Stimulated activated naive CD8-positive, alpha-beta T cell treated with anti-CD3 and anti-CD28 coated beads, Interleukin-15, Interleukin-2, amounts not matched to agents 100 ng/mL and 50 ng/mL, for 24 hours (primary cell): ENCODE data around the gene FLNC.

Experiments
- H3K27ac Mint-ChIP-seq: one replicate; pipeline ENCODE4 v1.8.0; 2021; ENCODE audit warnings: mild to moderate bottlenecking, mixed read lengths
- H3K27me3 Mint-ChIP-seq: one replicate; pipeline ENCODE4 v1.8.0; 2021; ENCODE audit warnings: mixed read lengths
- H3K36me3 Mint-ChIP-seq: one replicate; pipeline ENCODE4 v1.8.0; 2021; ENCODE audit warnings: low read depth, mixed read lengths
- H3K4me1 Mint-ChIP-seq: one replicate; pipeline ENCODE4 v1.8.0; 2021; ENCODE audit warnings: low read depth, mixed read lengths
- H3K4me3 Mint-ChIP-seq: one replicate; pipeline ENCODE4 v1.8.0; 2021; ENCODE audit warnings: mild to moderate bottlenecking, mixed read lengths
- H3K9me3 Mint-ChIP-seq: one replicate; pipeline ENCODE4 v1.8.0; 2021; ENCODE audit warnings: mixed read lengths

FLNC gene

DNA sequence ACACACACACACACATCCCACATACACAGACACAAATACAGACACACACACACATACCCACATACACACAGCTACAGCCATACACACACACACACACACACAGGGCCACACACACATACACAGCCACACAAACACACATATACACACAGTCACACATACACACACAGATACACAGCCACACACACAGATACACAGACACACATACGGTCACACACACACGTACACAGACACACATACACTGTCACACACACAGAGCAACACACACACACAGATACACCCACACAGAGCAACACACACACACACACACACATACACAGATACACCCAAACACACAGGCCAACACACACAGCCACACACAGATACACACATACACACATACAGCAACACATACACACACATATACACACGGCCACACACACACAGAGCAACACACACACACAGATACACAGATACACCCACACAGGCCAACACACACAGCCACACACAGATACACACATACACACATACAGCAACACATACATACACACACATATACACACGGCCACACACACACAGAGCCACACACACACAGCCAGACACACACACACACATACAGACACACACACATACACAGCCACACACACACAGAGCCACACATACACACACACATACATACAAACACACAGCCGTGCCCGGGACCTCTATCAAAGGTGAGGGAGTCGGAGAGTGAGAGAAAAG is 58.0 kb downstream of the FLNC start:
- Mint-ChIP-seq H3K4me3 (no peak overlapping the region), H3K36me3 (no peaks in the 10 kb centered on the region), H3K27ac (no peak overlapping the region), H3K4me1 (peaks cover 7% of the 10 kb centered on the region), H3K9me3 (no peaks in the 10 kb centered on the region), H3K27me3 (peaks cover 13% of the 10 kb centered on the region)

DNA sequence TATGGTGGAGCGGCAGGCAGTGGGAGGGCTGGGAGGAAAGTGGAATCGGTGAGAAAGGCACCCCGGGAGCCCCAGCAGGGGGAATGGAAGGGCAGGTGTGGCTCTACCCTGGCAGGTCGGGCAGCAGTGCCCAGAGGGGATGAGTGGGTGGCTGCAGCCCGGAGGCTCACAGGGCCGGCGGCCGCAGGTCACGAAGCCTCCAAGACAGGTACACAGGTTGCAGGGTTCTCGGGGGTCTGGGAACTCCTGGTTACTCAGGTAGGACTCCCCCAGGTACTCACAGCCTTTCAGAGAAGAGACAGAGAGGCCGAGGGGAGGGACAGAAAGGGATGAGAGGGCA is 58.5 kb downstream of the FLNC start:
- Mint-ChIP-seq H3K36me3 (no peaks in the 10 kb centered on the region), H3K9me3 (no peaks in the 10 kb centered on the region), H3K27ac (no peak overlapping the region), H3K27me3 (peaks cover 13% of the 10 kb centered on the region), H3K4me3 (no peak overlapping the region), H3K4me1 (peaks cover 3% of the 10 kb centered on the region)

DNA sequence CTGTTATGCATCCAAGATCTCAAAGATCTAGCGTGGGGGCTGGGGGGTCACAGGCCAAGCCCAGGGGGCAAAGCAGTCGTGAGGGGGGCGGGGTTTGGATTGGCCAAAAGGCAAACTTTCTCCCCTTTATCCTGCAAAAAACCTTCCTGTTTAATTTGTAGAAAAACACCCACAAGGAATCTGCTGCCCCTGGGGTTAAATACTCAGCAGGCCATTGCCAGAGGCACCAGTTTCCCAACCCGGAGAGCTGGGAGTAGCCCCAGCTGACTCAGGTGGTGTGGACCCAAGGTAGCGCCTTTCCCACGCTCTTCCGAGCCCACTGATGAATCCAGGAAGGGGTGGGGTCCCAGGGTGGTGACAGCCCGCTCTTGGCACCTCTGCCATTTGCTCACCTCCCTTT is 58.9 kb downstream of the FLNC start:
- Mint-ChIP-seq H3K27me3 (peaks cover 13% of the 10 kb centered on the region), H3K4me1 (peaks cover 3% of the 10 kb centered on the region), H3K9me3 (no peaks in the 10 kb centered on the region), H3K4me3 (no peak overlapping the region), H3K27ac (no peak overlapping the region), H3K36me3 (no peaks in the 10 kb centered on the region)

DNA sequence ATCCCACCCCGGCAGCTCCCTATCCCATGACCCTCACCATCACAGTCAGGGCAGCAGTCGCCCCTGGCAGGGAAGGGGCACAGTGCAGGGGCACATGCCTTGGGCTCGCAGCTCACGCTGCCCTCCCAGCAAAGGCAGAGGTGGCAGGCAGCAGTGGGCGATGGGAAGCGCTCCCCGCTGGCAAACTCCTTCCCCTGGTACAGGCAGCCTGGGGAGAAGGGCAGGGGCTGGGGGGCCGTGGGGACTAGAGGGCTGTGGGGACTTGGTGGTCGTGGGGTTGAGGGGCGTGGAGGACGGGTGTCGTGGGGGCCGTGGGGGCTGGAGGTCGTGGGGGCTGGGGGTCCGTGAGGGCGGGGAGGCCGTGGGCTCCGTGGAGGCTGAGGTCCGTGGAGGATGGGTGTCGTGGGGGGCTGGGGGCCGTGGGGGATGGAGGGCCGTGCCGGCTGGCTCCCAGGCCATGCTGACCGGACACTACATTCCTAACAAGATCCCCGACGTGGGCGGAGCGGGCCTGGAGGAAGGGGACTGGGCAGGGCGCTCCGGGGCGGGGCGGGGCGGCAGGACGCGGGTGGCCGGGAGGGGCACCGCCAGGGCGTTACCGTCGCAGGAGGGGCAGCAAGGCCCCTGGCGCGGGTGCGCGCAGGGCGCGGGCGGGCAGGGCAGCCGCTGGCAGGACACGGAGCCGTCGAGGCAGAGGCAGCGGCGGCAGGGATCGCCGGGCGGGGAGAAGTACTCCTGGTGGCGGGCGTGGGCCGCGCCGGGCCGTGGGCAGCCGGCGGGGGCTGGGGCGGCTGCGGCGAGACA is 60.3 kb downstream of the FLNC start:
- peaks cover 13% of the 10 kb centered on the region for H3K27me3 Mint-ChIP-seq
- H3K27ac Mint-ChIP-seq = no peak overlapping the region
- H3K36me3 Mint-ChIP-seq = no peaks in the 10 kb centered on the region
- H3K9me3 Mint-ChIP-seq = no peaks in the 10 kb centered on the region
- H3K4me3 Mint-ChIP-seq = no peak overlapping the region
- peaks cover 3% of the 10 kb centered on the region for H3K4me1 Mint-ChIP-seq

DNA sequence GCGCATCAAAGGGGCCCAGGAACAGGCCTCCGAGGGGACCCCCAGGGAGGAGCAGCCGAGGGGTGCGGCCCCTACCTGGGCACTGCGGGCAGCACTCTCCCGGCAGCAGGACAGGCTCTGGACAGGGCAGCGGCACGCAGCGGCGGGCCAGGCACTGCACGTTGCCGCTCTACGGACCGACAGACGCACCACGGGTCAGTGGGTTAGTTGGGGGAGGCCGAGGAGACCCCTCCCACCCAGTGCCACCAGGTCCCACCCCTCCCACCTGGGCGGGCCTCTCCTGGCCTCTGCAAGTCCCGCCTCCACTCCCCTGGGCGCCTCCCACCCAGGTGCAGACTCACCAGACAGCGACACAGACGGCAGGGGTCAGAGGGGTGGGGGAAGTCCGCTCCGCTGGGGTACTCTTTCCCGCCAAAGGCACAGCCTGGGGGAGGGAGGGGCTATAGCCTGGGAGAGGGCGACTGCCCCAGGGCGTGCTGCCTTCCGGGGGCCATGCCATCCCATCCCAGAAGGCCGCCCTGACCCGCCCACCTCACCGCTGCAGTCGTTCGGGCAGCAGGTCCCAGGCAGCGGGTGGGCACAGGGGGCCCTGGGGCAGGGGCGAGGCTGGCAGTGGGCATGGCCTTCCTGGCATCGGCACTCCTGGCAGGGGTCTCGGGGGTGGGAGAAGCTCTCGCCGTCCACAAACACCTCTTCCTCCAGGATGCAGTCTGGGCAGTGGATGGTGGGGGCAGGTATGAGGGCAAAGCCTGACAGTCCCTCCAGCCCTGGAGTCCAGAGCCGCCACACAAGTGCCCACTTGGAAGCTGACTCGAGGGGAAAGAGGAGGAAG is 61.1 kb downstream of the FLNC start:
- Mint-ChIP-seq H3K4me3 (no peak overlapping the region), H3K27me3 (peaks cover 9% of the 10 kb centered on the region), H3K9me3 (no peaks in the 10 kb centered on the region), H3K27ac (no peak overlapping the region), H3K4me1 (peaks cover 3% of the 10 kb centered on the region), H3K36me3 (no peaks in the 10 kb centered on the region)

DNA sequence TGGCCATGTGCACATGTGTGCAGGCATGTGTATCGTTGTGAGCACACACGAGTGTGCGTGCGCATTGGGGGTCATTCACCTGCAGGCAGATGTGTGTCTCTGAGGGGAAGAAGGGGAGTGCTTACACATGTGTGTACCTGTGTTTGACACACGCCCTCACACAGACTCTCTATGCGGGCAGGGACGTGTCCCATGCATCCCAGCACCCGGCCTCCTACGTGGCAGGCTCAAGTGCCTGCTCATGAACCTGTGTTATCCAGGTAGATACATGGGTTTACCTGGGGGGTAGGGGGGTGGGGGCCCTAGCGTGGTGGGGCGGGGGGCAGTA is 61.7 kb downstream of the FLNC start:
- Mint-ChIP-seq H3K27ac (no peak overlapping the region), H3K27me3 (peaks cover 9% of the 10 kb centered on the region), H3K4me1 (peaks cover 3% of the 10 kb centered on the region), H3K9me3 (no peaks in the 10 kb centered on the region), H3K4me3 (no peak overlapping the region), H3K36me3 (no peaks in the 10 kb centered on the region)

DNA sequence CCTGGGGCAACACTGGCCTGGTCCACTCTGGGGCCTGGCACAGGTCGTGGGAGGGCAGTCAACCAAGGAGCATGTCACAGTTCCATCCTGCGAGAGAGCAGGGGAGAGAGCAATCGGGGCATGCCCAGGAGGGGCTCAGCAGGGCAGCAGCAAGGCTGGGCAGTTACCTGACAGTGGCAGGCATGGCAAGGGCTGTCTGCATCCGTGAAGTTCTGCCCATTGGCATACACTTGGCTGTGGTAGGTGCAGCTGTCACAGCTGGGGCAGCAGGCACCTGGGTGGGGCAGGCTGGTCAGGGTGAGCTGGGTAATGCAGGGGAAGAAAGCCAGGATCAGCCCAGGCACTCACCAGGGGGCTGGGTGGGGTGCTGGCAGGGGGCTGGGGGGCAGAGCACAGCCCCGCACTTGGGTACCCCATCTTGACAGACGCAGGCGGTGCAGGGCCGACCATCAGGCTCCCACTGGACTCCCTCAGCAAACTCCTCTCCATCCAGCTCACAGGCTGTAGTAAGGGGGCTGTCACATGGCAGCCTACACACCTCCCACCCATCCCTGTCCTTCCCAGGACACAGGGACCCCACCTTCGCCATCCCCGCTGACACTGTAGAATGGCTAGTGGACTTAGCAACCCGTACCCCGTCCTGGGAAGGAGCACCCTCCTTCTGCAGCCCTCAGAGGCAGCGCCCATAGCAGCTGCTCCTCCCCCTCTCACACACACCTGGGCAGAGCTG is 62.5 kb downstream of the FLNC start:
- no peak overlapping the region for H3K27ac Mint-ChIP-seq
- no peak overlapping the region for H3K4me3 Mint-ChIP-seq
- H3K27me3 Mint-ChIP-seq = peaks cover 9% of the 10 kb centered on the region
- peaks cover 3% of the 10 kb centered on the region for H3K4me1 Mint-ChIP-seq
- no peaks in the 10 kb centered on the region for H3K36me3 Mint-ChIP-seq
- H3K9me3 Mint-ChIP-seq = no peaks in the 10 kb centered on the region

DNA sequence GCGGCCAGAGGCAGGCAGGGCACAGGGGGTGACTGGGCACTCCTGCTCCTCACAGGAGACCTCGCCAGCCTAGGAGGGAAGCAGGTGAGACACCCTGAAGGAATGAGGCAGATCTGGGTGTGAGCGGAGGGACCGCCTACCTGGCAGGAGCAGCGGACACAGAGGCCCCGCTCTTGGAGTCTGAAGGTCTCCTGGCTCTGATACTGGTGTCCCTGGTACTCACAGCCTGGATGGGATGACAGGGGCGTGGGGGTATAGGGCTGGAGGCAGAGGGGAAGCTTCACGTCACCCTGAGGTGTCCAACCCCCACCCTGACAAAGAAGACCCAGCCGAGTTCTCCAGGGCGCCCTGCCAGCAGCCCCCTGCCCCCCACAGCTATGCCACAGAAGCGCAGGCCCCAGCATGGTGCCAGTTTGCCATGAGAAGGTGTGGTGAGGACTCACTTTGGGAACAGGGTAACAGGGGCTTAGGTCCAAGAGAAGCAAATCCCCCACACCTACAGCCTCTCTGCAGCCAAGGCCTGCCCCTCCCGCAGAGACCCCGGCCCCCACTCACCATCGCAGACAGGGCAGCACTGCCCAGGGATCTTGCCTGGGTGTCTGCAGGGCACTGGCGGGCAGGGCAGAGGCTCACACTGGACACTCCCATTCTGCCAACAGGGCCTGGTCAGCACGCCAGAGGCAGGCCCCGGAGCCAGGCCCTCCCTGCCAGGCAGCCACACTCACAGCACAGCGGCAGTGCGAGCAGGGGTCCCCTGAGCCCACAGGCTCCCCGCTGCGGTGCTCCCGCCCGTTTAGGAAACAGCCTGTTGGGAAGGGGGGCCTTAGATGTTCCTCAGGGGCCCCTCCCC is 63.3 kb downstream of the FLNC start:
- H3K27ac Mint-ChIP-seq = no peak overlapping the region
- H3K4me1 Mint-ChIP-seq = peaks cover 5% of the 10 kb centered on the region
- peaks cover 2% of the 10 kb centered on the region for H3K9me3 Mint-ChIP-seq
- H3K4me3 Mint-ChIP-seq = no peak overlapping the region
- peaks cover 2% of the 10 kb centered on the region for H3K36me3 Mint-ChIP-seq
- H3K27me3 Mint-ChIP-seq = peaks cover 11% of the 10 kb centered on the region

DNA sequence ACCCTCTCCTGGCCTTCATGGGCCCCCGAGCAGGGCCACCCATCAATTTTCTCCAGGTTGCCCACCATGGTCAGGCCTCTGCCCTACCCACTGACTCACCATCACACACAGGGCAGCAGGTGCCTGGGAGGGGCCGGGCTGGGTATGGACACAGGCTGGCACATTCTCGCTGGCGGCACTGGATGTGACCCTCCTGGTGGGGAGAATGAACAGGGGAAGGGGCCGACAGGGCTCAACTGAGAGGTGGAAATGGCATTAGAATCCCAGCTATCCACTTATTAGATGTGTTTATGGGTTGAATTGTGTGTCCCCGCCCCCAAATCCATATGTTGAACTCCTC is 63.9 kb downstream of the FLNC start:
- Mint-ChIP-seq H3K4me1 (peaks cover 6% of the 10 kb centered on the region), H3K36me3 (peaks cover 4% of the 10 kb centered on the region), H3K27me3 (peaks cover 13% of the 10 kb centered on the region), H3K4me3 (no peak overlapping the region), H3K27ac (no peak overlapping the region), H3K9me3 (peaks cover 4% of the 10 kb centered on the region)

DNA sequence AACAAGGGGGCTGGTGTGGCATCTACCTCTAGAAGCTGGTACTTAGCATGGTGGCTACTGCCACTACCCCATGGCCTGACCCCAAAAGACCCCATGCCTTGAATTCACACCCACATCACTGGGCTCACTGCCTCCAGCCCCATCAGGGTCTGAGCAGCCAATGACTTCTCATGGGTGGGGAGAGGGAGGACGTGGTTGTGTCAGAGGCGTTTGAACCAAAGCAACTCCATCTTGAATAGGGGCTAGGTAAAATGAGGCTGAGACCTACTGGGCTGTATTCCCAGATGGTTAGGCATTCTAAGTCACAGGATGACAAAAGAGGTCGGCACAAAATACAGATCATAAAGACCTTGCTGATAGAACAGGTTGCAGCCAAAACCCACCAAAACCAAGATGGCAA is 65.1 kb downstream of the FLNC start:
- peaks cover 6% of the 10 kb centered on the region for H3K27me3 Mint-ChIP-seq
- H3K9me3 Mint-ChIP-seq = peaks cover 5% of the 10 kb centered on the region

DNA sequence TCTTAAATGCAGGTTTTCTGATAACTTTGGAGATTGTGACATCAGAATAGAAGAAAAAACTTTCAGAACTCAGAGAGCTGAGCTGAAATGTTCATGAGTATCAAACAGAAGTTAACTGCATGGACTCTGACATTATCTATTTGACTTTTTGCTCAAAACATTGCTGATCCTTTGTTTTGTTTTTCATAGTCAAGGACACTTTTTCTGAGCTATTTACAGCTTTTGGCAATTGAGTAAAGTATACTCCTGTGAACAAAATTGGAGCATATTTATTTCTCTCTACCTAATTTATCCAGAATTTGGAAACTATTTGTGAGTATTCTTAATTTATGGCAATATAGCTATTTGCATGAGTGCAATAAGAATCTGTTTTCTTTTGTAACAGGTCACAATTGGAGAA is 69.2 kb downstream of the FLNC start:
- H3K9me3 Mint-ChIP-seq = peaks cover 9% of the 10 kb centered on the region
- H3K4me3 Mint-ChIP-seq = no peak overlapping the region
- no peak overlapping the region for H3K27ac Mint-ChIP-seq
- H3K36me3 Mint-ChIP-seq = peaks cover 4% of the 10 kb centered on the region
- H3K27me3 Mint-ChIP-seq = peaks cover 16% of the 10 kb centered on the region
- peaks cover 3% of the 10 kb centered on the region for H3K4me1 Mint-ChIP-seq

More for the DNA sequence above, 65.1 kb downstream of the FLNC start:
- Mint-ChIP-seq H3K36me3 (peaks cover 4% of the 10 kb centered on the region), H3K27ac (no peak overlapping the region), H3K4me1 (peaks cover 3% of the 10 kb centered on the region), H3K4me3 (no peak overlapping the region)

DNA sequence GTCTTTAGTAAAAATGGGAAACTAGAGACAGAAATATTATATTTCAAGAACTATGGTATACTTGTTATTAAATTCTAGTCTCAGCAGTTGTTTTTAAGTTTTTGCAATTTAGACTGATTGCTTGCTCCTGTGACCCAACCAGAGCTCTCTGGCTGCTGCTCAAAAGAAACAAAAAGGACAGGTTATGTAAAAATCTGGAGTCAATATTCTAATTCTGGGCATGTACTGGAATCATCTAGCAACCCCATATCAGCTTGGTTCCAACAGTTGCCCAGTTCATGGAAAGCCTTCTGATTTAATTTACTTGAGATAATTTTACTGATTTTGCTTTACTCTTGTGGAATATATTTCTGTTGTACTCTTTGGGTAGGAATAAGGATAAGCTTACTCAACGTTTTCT is 70.0 kb downstream of the FLNC start:
- H3K27me3 Mint-ChIP-seq = peaks cover 16% of the 10 kb centered on the region
- H3K36me3 Mint-ChIP-seq = peaks cover 4% of the 10 kb centered on the region
- no peak overlapping the region for H3K4me3 Mint-ChIP-seq
- H3K9me3 Mint-ChIP-seq = peaks cover 9% of the 10 kb centered on the region
- peaks cover 3% of the 10 kb centered on the region for H3K4me1 Mint-ChIP-seq
- no peak overlapping the region for H3K27ac Mint-ChIP-seq

DNA sequence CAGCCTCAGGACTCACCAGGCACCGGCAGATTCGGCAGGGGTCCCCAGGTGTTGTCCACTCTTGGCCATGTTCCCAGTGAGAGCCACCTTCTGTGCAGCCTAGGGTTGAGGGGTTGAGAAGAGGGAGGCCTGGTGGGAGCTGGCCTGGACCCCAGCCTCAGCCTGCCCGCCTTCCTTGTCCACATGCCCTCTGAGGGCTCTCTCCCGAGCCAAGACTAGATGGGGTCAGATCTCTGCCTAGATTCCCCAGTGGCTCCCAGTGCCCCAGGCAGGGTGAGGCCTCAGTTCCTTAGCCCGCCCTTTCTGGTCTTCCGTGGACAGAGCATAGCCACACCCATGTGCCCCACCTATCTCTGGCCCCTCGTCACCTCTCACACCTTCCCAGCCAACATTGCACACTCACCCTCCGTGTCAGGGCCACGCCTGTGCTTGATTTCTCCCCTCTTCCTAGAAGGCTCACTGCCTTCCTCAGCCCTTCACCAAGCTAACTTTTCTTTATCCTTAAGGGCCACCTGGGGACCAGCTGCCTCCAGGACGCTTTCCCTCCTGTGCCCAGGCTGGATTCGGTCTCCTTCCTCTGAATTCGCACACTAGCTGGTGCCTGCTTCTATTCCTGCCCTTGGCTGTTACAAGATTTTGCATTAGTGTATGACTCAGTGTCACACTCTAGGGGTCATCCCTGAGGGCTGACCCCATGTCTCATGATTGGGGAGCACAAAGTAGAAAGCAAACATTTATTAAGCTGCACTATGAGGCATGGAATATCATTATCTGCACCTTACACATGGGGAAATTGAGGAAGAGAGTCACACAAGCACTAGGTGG is 72.8 kb downstream of the FLNC start:
- H3K4me1 Mint-ChIP-seq = peaks cover 3% of the 10 kb centered on the region
- H3K4me3 Mint-ChIP-seq = no peak overlapping the region
- peaks cover 4% of the 10 kb centered on the region for H3K36me3 Mint-ChIP-seq
- no peak overlapping the region for H3K27ac Mint-ChIP-seq
- peaks cover 9% of the 10 kb centered on the region for H3K9me3 Mint-ChIP-seq
- peaks cover 22% of the 10 kb centered on the region for H3K27me3 Mint-ChIP-seq
